SU-DHL-6 (cell line): ENCODE measurements around the gene ARHGAP4.

Experiments
- H2AFZ ChIP-seq: fragments of 200-600 bp; sonication (generic); 2 replicates; pipeline ENCODE4 v1.6.1; 2014; ENCODE audit warnings: low read depth, mild to moderate bottlenecking, moderate library complexity, mixed read lengths, antibody characterized with exemption, low read length; ENCODE audit not compliant: severe bottlenecking
- H3F3A ChIP-seq: fragments of 200-600 bp; shearing (Covaris generic); 2 replicates; pipeline ENCODE4 v1.6.0; 2016; ENCODE audit warnings: antibody characterized with exemption, mild to moderate bottlenecking; ENCODE audit not compliant: insufficient read depth
- H3K27ac ChIP-seq: fragments of 200-600 bp; sonication (generic); 2 replicates; pipeline ENCODE4 v1.5.1; 2016; ENCODE audit warnings: low read depth, mild to moderate bottlenecking, low read length, moderate library complexity, mixed read lengths
- H3K27me3 ChIP-seq: fragments of 200-600 bp; sonication (generic), shearing (Covaris generic); 2 replicates; pipeline ENCODE4 v1.6.0; 2014; ENCODE audit warnings: mild to moderate bottlenecking, low read length
- H3K36me3 ChIP-seq: fragments of 200-600 bp; sonication (generic); 2 replicates; pipeline ENCODE4 v1.6.1; 2014; ENCODE audit warnings: mild to moderate bottlenecking, low read length, mixed read lengths
- H3K4me2 ChIP-seq: fragments of 300-600, 200-600 bp; shearing (Covaris generic), sonication (generic); 2 replicates; pipeline ENCODE4 v1.6.0; 2014; ENCODE audit warnings: low read length, low read depth, mild to moderate bottlenecking; ENCODE audit not compliant: poor library complexity, severe bottlenecking
- H3K4me3 ChIP-seq: fragments of 200-600 bp; sonication (generic); 2 replicates; pipeline ENCODE4 v1.5.1; 2014; ENCODE audit warnings: antibody characterized with exemption, low read length, mild to moderate bottlenecking, mixed read lengths; ENCODE audit not compliant: insufficient read depth, poor library complexity, severe bottlenecking
- H3K79me2 ChIP-seq: fragments of 200-600 bp; sonication (generic); 2 replicates; pipeline ENCODE4 v1.6.1; 2014; ENCODE audit warnings: mild to moderate bottlenecking, low read length, moderate library complexity; ENCODE audit not compliant: insufficient read depth
- H3K9ac ChIP-seq: fragments of 200-600 bp; sonication (generic); 2 replicates; pipeline ENCODE4 v1.7.0; 2014; ENCODE audit warnings: mild to moderate bottlenecking, low read length
- H3K9me2 ChIP-seq: fragments of 200-600 bp; sonication (generic); replicated peaks from 2 replicates; pipeline ENCODE4 v1.6.1; 2014; ENCODE audit warnings: low read length; ENCODE audit not compliant: insufficient read depth
- H3K9me3 ChIP-seq: fragments of 200-600 bp; sonication (generic); 2 replicates; pipeline ENCODE4 v1.6.1; 2014; ENCODE audit warnings: low read length, mixed read lengths; ENCODE audit not compliant: insufficient read depth
- H4K20me1 ChIP-seq: fragments of 200-600 bp; sonication (generic); 2 replicates; pipeline ENCODE4 v1.6.1; 2014; ENCODE audit warnings: low read depth, mild to moderate bottlenecking, antibody characterized with exemption, low read length, moderate library complexity, mixed read lengths
- EZH2phosphoT487 ChIP-seq: fragments of 200-600 bp; sonication (generic), shearing (Covaris generic); conservative IDR thresholded peaks from 2 replicates; pipeline ENCODE4 v1.6.1; 2018; ENCODE audit warnings: mild to moderate bottlenecking, antibody characterized with exemption, low read length, moderate library complexity, mixed read lengths
- TF ChIP-seq, protein P1 (sequence below): fragments of 200-600 bp; sonication (generic); IDR thresholded peaks from one replicate; pipeline ENCODE4 v1.5.1; 2017; ENCODE audit warnings: antibody characterized with exemption, mild to moderate bottlenecking, low read length, moderate library complexity; ENCODE audit not compliant: insufficient read depth, poor library complexity, severe bottlenecking

Gene ARHGAP4

DNA sequence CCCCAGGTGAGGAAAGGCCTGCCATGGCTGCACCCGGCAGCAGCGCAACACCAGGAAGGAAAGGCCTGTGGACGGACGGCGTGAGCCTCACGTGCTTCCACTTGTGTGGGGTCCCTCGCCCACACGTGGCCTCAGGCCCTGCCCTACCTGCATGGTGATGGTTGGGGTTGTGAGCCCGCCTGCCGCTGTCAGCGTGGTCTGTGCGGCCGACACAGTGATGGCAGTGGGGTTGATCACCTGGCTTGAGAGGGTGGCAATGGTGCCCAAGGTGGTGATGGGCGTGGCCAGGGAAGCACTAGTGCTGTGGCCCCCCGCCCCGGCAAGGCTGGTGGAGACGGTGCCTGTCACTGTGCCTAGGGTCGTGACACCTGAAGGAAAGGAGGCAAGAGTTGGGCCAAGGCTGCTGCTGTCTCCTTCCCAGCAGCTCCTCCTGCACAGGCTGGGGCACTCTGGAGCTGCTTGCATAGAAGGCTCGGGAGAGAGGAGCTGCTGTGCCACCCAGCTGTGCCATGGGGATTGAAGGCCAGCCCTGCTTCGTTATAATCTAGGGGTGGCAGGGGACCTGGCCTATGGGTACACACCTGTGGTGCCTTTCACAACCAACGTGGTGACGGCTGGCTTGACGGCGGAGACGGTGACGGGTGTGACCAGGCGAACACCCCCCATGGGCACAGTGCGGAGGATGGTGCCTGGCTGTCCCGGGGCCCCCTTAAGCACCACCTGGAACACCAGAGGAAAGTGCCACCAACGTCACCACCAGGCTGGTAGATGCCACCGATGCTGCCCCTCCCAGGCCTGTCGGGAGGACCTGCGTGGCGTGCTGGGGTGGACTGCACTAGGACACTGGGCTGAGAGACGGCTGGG is 30.2 kb upstream of the ARHGAP4 start:
- Histone ChIP-seq H3K27me3 (no peaks in the 10 kb centered on the region), H3K9me2 (no peaks in the 10 kb centered on the region), H3K4me3 (no peak overlapping the region), H3K79me2 (no peaks in the 10 kb centered on the region), H2AFZ (no peak overlapping the region), H3K9ac (no peak overlapping the region), H3F3A (no peaks in the 10 kb centered on the region), H3K4me2 (no peak overlapping the region), H3K36me3 (peaks cover 6% of the 10 kb centered on the region; the same call in 1 of the 2 replicates), H4K20me1 (no peaks in the 10 kb centered on the region), H3K9me3 (no peaks in the 10 kb centered on the region), H3K27ac (no peak overlapping the region)
- TF ChIP-seq, protein P1, sequence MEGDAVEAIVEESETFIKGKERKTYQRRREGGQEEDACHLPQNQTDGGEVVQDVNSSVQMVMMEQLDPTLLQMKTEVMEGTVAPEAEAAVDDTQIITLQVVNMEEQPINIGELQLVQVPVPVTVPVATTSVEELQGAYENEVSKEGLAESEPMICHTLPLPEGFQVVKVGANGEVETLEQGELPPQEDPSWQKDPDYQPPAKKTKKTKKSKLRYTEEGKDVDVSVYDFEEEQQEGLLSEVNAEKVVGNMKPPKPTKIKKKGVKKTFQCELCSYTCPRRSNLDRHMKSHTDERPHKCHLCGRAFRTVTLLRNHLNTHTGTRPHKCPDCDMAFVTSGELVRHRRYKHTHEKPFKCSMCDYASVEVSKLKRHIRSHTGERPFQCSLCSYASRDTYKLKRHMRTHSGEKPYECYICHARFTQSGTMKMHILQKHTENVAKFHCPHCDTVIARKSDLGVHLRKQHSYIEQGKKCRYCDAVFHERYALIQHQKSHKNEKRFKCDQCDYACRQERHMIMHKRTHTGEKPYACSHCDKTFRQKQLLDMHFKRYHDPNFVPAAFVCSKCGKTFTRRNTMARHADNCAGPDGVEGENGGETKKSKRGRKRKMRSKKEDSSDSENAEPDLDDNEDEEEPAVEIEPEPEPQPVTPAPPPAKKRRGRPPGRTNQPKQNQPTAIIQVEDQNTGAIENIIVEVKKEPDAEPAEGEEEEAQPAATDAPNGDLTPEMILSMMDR, result no peak
- no peak for TF ChIP-seq EZH2phosphoT487

DNA sequence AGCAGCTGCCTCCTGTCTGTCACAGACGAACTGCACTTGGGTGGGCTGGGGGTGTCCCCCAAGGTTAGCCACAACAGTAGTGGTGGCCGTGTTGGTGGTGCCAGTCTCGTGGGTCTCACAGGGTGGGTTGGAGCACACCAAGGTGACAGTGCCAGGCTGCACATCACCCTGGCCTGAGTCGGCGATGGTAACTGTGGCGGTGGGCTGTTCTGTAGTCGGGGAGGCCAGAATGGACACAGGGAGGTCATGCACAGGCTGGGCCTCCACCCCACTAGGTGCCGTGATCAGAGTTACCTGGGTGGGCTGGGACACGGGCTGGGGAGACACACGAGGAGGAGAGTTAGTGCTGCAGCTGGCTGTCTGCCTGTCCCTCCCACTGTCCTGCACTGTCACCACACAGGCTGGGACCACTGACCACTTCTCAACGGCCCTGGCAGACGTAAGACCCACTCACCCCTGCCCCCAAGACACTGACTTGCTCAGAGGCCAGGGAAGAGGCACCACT is 29.2 kb upstream of the ARHGAP4 start:
- Histone ChIP-seq H3K27me3 (no peaks in the 10 kb centered on the region), H3K79me2 (no peaks in the 10 kb centered on the region), H3K9me2 (no peaks in the 10 kb centered on the region), H2AFZ (no peak overlapping the region), H3K4me2 (no peak overlapping the region), H3K9ac (no peak overlapping the region), H3K27ac (no peak overlapping the region), H3K36me3 (peaks cover 6% of the 10 kb centered on the region; the same call in 1 of the 2 replicates), H3K4me3 (no peak overlapping the region), H3F3A (no peaks in the 10 kb centered on the region), H3K9me3 (no peaks in the 10 kb centered on the region), H4K20me1 (no peaks in the 10 kb centered on the region)
- TF ChIP-seq, protein P1, result no peak
- no peak for TF ChIP-seq EZH2phosphoT487

GRCh38 chrX:153954558-153955227 is 28.6 kb upstream of the ARHGAP4 start:
- H3K36me3 ChIP-seq, result peaks cover 6% of the 10 kb centered on the region; the same call in 1 of the 2 replicates
- H3F3A ChIP-seq, result no peaks in the 10 kb centered on the region
- H3K79me2 ChIP-seq, result no peaks in the 10 kb centered on the region
- no peaks in the 10 kb centered on the region for H3K27me3 ChIP-seq
- H3K4me2 ChIP-seq, result no peak overlapping the region
- H3K4me3 ChIP-seq, result no peak overlapping the region
- no peaks in the 10 kb centered on the region for H3K9me3 ChIP-seq
- no peaks in the 10 kb centered on the region for H3K9me2 ChIP-seq
- no peak overlapping the region for H3K27ac ChIP-seq
- H4K20me1 ChIP-seq, result no peaks in the 10 kb centered on the region
- TF ChIP-seq EZH2phosphoT487, result no peak
- TF ChIP-seq, protein P1, result no peak
- H2AFZ ChIP-seq, result no peak overlapping the region
- no peak overlapping the region for H3K9ac ChIP-seq
